Right cardiac atrium (tissue), 5 donors: ENCODE measurements around the gene CEP152. TPM values are rescaled to one million over a fixed set of nuclear protein-coding genes. Genes with fewer than 3 reads are reported as not detected.

Experiments used
- ATAC-seq, 2 donors: fragments of 200-7000 bp; cut with Tn5 transposase; one replicate each; pipeline versions ENCODE4 v1.8.0 to v1.9.1; 2020; ENCODE audit warnings: moderate library complexity in 2 of 2, mild to moderate bottlenecking in 1 of 2
- DNase-seq, 3 donors: peaks; one replicate each; pipeline ENCODE4 v3.0.0-alpha.2; 2020
- H3K27ac ChIP-seq: one replicate; pipeline ENCODE4 v1.5.1; 2013; ENCODE audit warnings: mild to moderate bottlenecking, low read length, control low read depth, moderate library complexity
- H3K27me3 ChIP-seq: one replicate; pipeline ENCODE4 v1.6.1; 2013; ENCODE audit not compliant: control insufficient read depth, insufficient read depth
- H3K4me1 ChIP-seq: one replicate; pipeline ENCODE4 v1.6.1; 2013; ENCODE audit warnings: low read length; ENCODE audit not compliant: control insufficient read depth, insufficient read depth
- H3K4me3 ChIP-seq: one replicate; pipeline ENCODE4 v1.5.1; 2013; ENCODE audit warnings: low read length, control low read depth
- H3K9me3 ChIP-seq: one replicate; pipeline ENCODE4 v1.6.1; 2013; ENCODE audit warnings: low read length; ENCODE audit not compliant: control insufficient read depth
- WGBS: extraction: QIAGEN DNeasy Blood & Tissue Kit; methylation state at CpG from one replicate; pipeline ENCODE4 v1.1.7; 2013; 5-methylcytosine and 5-hydroxymethylcytosine counted together
- intact Hi-C, 4 donors: fragments of 100-400 bp; cut with DNase I; formaldehyde crosslinking; loops; one replicate each; pipeline versions ENCODE4 v1.11.0 to v1.14.0; 2022 to 2023
- polyA plus RNA-seq: library from polyadenylated mRNA; stranded (reverse); fragments of 200-250 nt; gene quantifications from one replicate; pipeline ENCODE4 v1.2.3, GENCODE V29; 2013
- total RNA-seq, 4 donors: library from RNA; stranded (reverse); fragmentation: NEBNext Ultra II Directional; extraction: Animal tissue kit (Norgen Biotek cat#: 25700); gene quantifications; one replicate each; pipeline ENCODE4 v1.2.1, GENCODE V29; 2021
- donor health status: healthy with polysubstance abuse.
- donor health status: DM: no; HTN: yes; CAD: no.
- donor health status: DM: no; HTN: no; CAD: no.
- donor health status: DM: no; HTN: yes; CAD: no; lungs with severe emphysema.
- donor health status: DM: yes; HTN: yes; CAD: no.

CEP152 gene
- total and polyA plus RNA-seq, 5 donors, result 1.0 to 2.8 (median 2.4) TPM

DNA sequence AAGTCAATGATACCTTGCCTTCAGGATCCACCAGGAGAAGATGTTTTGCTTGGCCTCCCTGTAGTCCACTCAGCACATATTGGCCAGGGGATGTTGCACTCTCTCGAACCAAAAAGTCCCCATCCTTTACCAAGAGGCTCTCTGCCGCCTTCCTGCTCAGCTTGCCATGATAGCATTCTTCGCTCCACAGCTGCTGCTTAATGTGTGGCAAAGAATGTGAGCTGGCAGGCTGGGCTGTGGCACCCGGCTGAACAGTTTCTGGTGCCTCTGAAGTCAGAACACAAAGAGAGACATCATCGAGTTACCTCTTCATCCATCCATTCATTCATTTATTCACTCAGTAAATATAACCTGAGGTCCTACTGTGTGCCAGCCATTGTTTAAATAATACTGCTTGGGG is 23.9 kb upstream of the CEP152 start:
- intact Hi-C loops, result no loop called here
- H3K4me1 ChIP-seq, result peaks cover 2% of the 10 kb centered on the region
- no peak overlapping the region for H3K4me3 ChIP-seq
- H3K27ac ChIP-seq, result no peak overlapping the region
- no peak for DNase-seq
- no peaks in the 10 kb centered on the region for H3K9me3 ChIP-seq
- ATAC-seq, result no peak
- WGBS, result 88% methylated on average over 5 of the region's 5 CpGs
- no peaks in the 10 kb centered on the region for H3K27me3 ChIP-seq

DNA sequence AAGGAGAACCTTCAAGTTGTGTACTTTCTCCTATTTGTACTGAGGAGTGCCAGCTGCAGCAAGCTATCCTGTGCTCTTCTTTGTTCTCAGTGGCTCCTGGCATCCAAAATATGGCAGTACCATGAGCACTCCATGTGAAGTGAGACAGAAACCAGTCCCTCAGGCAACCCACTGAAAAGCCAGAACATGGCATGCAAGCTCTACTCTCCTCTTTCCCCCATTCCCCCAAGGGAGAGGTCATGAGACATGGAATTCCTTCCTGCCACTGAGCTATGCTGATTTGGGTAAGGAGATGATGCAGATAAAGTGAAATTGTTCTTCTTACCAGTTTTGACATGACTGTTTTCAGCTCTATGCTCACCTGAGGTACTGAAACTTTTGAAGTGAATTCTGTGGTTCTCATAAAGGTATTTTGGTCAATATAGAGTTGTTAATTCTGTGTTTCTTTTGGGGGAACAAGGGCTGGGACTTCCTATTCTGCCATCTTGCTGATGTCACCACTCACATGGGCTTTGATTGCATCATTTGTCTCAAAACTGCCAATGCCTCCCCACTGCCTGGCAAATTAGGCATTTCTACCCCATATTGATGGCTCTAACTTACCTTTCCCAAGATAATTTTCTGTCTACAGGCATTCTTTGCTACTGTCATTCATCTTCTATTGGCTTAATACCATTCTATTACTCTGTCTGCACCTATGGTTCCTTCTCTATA is 22.8 kb upstream of the CEP152 start:
- Histone ChIP-seq H3K4me3 (no peak overlapping the region), H3K4me1 (no peaks in the 10 kb centered on the region), H3K27me3 (no peaks in the 10 kb centered on the region), H3K9me3 (no peaks in the 10 kb centered on the region), H3K27ac (no peak overlapping the region)
- intact Hi-C loops, result no loop called here
- ATAC-seq, result no peak
- DNase-seq, result no peak

GRCh38 chr15:48832648-48833047 is 21.8 kb upstream of the CEP152 start:
- Histone ChIP-seq H3K9me3 (no peaks in the 10 kb centered on the region), H3K27ac (no peak overlapping the region), H3K4me3 (no peak overlapping the region), H3K27me3 (no peaks in the 10 kb centered on the region), H3K4me1 (no peaks in the 10 kb centered on the region)
- intact Hi-C loops, result no loop called here
- ATAC-seq, result no peak
- no peak for DNase-seq

GRCh38 chr15:48828906-48829305 is 18.0 kb upstream of the CEP152 start:
- Histone ChIP-seq H3K4me1 (no peaks in the 10 kb centered on the region), H3K4me3 (no peak overlapping the region), H3K9me3 (no peaks in the 10 kb centered on the region), H3K27ac (no peak overlapping the region), H3K27me3 (no peaks in the 10 kb centered on the region)
- ATAC-seq (no peak), DNase-seq (no peak)
- intact Hi-C loops, result no loop called here

GRCh38 chr15:48828471-48828870 is 17.6 kb upstream of the CEP152 start:
- 79% methylated on average over 4 of the region's 4 CpGs for WGBS
- DNase-seq (no peak), ATAC-seq (no peak)
- Histone ChIP-seq H3K4me3 (no peak overlapping the region), H3K4me1 (no peaks in the 10 kb centered on the region), H3K27ac (no peak overlapping the region), H3K9me3 (no peaks in the 10 kb centered on the region), H3K27me3 (no peaks in the 10 kb centered on the region)
- intact Hi-C loops, result no loop called here

- 94% methylated on average over 1 of the region's 1 CpG for WGBS
- H3K27me3 ChIP-seq, result no peaks in the 10 kb centered on the region
- ATAC-seq (no peak), DNase-seq (no peak)
- intact Hi-C loops, result no loop called here
- H3K9me3 ChIP-seq, result no peaks in the 10 kb centered on the region
- H3K4me1 ChIP-seq, result no peaks in the 10 kb centered on the region
- no peak overlapping the region for H3K27ac ChIP-seq
- H3K4me3 ChIP-seq, result no peak overlapping the region
These were observed 14.2 kb upstream of the CEP152 start for GRCh38 chr15:48825075-48825474.

GRCh38 chr15:48823706-48824105 is 12.8 kb upstream of the CEP152 start:
- 36% methylated on average over 1 of the region's 1 CpG for WGBS
- intact Hi-C loops, result no loop called here
- Histone ChIP-seq H3K27ac (no peak overlapping the region), H3K27me3 (no peaks in the 10 kb centered on the region), H3K9me3 (no peaks in the 10 kb centered on the region), H3K4me3 (no peak overlapping the region), H3K4me1 (no peaks in the 10 kb centered on the region)
- no peak for ATAC-seq
- DNase-seq, result no peak

GRCh38 chr15:48823237-48823636 is 12.4 kb upstream of the CEP152 start:
- no peak overlapping the region for H3K4me3 ChIP-seq
- intact Hi-C loops, result no loop called here
- no peaks in the 10 kb centered on the region for H3K4me1 ChIP-seq
- WGBS, result 16% methylated on average over 1 of the region's 1 CpG
- H3K27ac ChIP-seq, result no peak overlapping the region
- ATAC-seq (no peak), DNase-seq (no peak)
- no peaks in the 10 kb centered on the region for H3K9me3 ChIP-seq
- H3K27me3 ChIP-seq, result no peaks in the 10 kb centered on the region

- Histone ChIP-seq H3K9me3 (no peaks in the 10 kb centered on the region), H3K27me3 (no peaks in the 10 kb centered on the region), H3K27ac (no peak overlapping the region), H3K4me3 (no peak overlapping the region), H3K4me1 (peaks cover 3% of the 10 kb centered on the region)
- ATAC-seq (no peak), DNase-seq (no peak)
- intact Hi-C loops, result no loop called here
- 85% methylated on average over 2 of the region's 2 CpGs for WGBS
These were observed 3.4 kb upstream of the CEP152 start for GRCh38 chr15:48814286-48814685.

- intact Hi-C loops, result no loop called here
- no peak overlapping the region for H3K27ac ChIP-seq
- ATAC-seq (peak in 1 of 2 donors; percentile 10), DNase-seq (no peak)
- H3K4me1 ChIP-seq, result peaks cover 3% of the 10 kb centered on the region
- WGBS, result 10% methylated on average over 25 of the region's 25 CpGs
- H3K4me3 ChIP-seq, result peak overlapping the region; percentile 73
- H3K27me3 ChIP-seq, result no peaks in the 10 kb centered on the region
- no peaks in the 10 kb centered on the region for H3K9me3 ChIP-seq
These were observed 573 bp upstream of the CEP152 start for GRCh38 chr15:48811325-48811958.

DNA sequence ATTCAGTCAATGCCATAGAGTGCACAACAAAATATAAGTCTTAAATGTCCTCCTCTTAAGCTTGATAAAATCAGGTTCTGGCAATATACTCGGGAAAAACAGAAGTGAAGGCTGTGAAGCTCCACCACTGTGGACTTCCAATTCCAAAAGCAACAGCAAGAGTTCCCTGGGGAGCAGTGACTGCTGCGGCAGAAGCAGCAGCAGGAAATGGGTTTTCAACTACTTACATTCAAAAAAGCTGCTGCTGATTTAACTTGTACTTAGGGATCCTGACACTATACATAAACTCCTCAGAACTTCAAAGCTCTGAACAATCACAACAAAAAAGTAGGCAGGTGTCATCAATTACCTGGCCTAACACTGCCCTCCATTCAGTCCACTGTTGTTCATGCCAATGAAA is 4.7 kb downstream of the CEP152 start:
- intact Hi-C loops, result loop anchor here in 1 of 4 donors (10.0 kb wide), 1 partner anchor 451 kb away; no protein-coding TSS in a partner anchor
- DNase-seq, result peak in 2 of 3 donors; percentile 32 to 51
- H3K27me3 ChIP-seq, result no peaks in the 10 kb centered on the region

More for the DNA sequence above, 4.7 kb downstream of the CEP152 start:
- Histone ChIP-seq H3K27ac (no peak overlapping the region), H3K9me3 (no peaks in the 10 kb centered on the region), H3K4me1 (no peaks in the 10 kb centered on the region), H3K4me3 (no peak overlapping the region)
- ATAC-seq, result no peak
- WGBS, result 32% methylated on average over 2 of the region's 2 CpGs
